Epithelial cell of esophagus (primary cell): Measurements from ENCODE around the gene PANK4.

Source experiments
- DNase-seq: peaks from one replicate; pipeline ENCODE4 v3.0.0; 2010; ENCODE audit warnings: low read depth
- H3K4me3 ChIP-seq: 2 replicates; pipeline ENCODE4 v1.5.1; 2011; ENCODE audit warnings: mild to moderate bottlenecking, low read length, control low read depth
- TF ChIP-seq, protein P1 (sequence below): IDR thresholded peaks from 2 replicates; pipeline ENCODE4 v1.5.1; 2011; ENCODE audit warnings: low read depth, mild to moderate bottlenecking, low read length, control low read depth, inconsistent platforms; ENCODE audit not compliant: insufficient read depth; ENCODE audit errors: missing control alignments

The PANK4 gene

DNA sequence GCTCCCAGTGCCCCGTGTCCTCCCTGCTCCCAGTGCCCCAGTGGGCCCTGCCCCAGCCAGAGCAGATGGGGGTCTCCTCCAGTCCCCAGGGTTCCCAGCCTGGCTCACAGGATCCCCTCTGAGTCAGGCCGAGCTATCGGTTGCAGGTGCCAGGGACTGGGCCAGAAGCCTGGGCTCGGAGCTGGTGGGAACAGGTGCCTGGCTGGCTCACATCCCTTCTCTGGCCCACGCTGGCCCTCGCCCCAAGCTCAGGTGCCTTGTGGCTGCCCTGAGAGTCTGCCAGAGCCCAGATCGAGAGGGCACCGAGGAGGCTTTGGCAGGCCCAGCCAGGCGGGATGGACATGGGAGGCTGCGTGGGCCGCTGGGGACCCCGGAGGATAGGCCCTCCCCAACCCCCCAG lies 31.4 kb downstream of the PANK4 start:
- H3K4me3 ChIP-seq: no peak overlapping the region
- DNase-seq: no peak
- TF ChIP-seq, protein P1, sequence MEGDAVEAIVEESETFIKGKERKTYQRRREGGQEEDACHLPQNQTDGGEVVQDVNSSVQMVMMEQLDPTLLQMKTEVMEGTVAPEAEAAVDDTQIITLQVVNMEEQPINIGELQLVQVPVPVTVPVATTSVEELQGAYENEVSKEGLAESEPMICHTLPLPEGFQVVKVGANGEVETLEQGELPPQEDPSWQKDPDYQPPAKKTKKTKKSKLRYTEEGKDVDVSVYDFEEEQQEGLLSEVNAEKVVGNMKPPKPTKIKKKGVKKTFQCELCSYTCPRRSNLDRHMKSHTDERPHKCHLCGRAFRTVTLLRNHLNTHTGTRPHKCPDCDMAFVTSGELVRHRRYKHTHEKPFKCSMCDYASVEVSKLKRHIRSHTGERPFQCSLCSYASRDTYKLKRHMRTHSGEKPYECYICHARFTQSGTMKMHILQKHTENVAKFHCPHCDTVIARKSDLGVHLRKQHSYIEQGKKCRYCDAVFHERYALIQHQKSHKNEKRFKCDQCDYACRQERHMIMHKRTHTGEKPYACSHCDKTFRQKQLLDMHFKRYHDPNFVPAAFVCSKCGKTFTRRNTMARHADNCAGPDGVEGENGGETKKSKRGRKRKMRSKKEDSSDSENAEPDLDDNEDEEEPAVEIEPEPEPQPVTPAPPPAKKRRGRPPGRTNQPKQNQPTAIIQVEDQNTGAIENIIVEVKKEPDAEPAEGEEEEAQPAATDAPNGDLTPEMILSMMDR: no peak

DNA sequence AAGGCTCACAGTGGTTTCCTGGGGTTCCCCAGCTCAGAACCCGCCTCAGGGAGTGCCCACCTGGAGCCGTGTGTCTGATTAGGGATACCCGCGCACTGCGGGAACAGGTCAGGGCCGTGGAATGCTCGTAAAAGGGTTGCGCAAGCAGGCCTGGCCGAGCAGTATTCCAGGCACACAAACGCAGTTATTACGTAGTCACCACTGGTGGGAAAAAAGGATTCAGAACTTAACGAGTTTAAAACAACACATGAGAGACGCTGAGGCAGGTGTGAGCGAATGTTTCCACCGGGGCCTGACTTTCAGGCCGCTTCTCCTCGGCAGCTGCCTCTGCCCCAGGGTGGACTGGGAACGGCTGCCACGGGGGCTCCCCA lies 32.1 kb downstream of the PANK4 start:
- no peak overlapping the region for H3K4me3 ChIP-seq
- TF ChIP-seq, protein P1: no peak
- peak; percentile 76 for DNase-seq

DNA sequence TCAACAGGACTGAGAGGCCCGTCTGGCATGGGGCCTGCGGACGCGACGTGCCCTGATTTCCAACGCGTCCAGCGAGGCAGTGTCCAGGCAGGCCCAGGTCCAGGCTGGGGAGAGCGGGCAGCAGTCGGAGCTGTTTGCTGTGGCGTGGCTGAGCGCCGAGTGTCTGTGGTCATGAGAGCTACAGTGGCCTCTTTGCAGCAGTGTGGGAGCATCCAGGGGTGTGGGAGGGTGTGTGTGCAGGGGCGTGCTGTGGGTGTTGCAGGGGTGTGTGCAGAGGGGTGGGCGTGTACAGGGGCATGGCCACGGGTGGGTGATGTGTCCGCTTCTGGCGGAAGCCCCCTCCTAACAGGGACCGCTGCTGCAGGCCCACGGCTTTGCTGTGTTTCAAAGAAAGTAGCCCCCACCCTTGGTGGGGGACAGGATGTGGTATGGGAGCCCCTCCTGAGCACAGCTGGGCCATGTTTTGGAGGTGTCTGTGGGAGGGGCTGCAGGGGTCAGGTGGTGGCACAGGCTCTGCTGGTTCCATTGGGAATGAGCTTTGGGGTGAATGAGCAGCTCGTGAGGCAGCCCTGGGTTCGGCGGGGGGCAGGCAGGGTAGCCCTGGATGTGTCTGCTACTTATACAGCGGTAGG lies 32.6 kb downstream of the PANK4 start:
- no peak overlapping the region for H3K4me3 ChIP-seq
- DNase-seq: no peak
- TF ChIP-seq, protein P1: no peak

DNA sequence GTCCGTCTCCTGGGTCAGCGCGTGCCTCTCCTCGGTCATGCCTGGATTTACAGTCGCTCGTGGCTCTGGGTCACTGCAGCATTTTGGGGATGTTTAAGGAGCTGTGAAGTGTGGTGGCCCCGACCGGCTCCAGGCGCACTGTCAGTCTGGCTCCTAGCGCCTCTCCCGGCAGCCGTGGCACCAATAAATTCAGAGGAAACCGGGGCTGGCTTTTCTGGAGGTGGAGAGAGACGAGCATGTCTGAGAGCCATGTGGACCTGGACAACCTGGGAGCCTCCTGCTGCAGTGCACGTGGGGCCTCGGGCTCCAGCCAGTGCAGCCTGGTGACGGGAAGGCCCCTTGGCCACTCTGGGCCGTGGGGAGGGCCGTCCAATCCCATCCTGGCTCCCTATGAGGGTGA lies 33.2 kb downstream of the PANK4 start:
- TF ChIP-seq, protein P1: no peak
- H3K4me3 ChIP-seq: no peak overlapping the region
- DNase-seq: no peak

DNA sequence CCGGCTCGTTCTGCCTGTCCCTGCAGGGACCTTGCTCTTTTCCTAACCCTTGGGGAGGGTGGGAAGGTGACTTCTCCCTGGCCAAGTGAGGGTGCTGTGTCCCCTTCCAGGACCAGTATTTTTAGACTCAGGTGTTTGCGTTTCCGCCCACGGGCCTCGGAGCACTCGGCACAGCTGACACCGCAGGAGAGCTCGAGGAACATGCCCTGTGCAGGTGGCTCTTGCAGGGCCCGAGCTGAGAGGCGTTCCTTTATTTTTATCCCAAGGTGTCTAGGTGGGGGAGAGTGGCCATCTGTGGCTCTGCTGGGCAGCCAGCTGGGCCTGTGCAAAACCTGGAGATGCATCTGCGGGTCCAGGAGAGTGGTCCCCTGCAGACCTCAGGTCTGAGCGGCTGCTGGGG lies 34.3 kb downstream of the PANK4 start:
- H3K4me3 ChIP-seq: no peak overlapping the region
- TF ChIP-seq, protein P1: no peak
- no peak for DNase-seq

DNA sequence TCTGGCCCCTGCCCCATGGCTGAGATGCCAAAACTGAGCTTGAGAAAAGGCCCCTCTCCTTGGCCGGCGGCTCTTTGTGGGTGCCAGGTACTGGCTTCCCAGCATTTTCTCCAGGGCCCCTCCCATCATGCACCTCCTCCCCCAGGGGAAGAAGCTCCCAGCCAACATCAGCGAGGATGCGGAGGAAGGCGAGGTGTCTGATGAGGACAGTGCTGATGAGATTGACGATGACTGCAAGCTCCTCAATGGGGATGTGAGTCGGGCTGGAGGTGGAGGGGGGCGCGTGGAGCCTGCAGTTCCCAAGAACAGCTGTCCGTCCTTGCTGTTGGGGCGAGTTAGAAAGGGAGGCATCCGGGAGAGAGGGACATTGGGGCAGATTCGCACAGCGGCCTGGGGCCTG lies 36.8 kb downstream of the PANK4 start:
- no peak overlapping the region for H3K4me3 ChIP-seq
- TF ChIP-seq, protein P1: no peak
- no peak for DNase-seq

DNA sequence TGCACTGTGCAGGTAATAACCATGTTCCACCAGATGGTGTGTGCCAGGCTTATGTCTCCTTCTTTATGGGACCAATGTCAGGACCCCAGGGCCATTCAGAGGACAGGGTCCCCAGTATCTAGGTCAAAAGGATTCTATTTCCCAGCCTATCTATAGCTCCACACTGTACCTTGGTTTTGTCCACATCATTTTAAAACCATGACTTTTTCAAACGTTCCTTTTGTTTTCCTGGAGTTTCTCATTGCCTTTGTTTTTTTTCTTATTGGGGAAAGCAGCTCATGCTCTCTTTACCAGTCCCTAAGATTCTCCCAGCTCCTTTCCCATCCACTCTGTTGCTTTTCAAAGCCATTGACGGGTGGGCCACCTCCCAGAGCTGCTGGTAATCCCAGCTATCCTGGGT lies 37.7 kb downstream of the PANK4 start:
- no peak for DNase-seq
- no peak overlapping the region for H3K4me3 ChIP-seq
- TF ChIP-seq, protein P1: no peak
